Lower leg skin (tissue), 4 donors: ENCODE results near the gene PDZD2. TPM values are rescaled to one million over a fixed set of nuclear protein-coding genes. Genes with fewer than 3 reads are reported as not detected.
A peak's percentile ranks its signal among the peaks of the same experiment; 100 is the strongest.

ENCODE experiments used
- DNase-seq, 2 donors: peaks; one replicate each; pipeline ENCODE4 v3.0.0-alpha.2; 2019; ENCODE audit warnings: low spot score in 2 of 2
- H3K4me3 ChIP-seq: fragments of 200-600 bp; sonication (generic); 2 replicates; pipeline ENCODE4 v1.5.1; 2017; ENCODE audit warnings: mild to moderate bottlenecking, low read depth; ENCODE audit not compliant: poor library complexity, severe bottlenecking
- POLR2A ChIP-seq, 2 donors: fragments of 450-650 bp; IDR thresholded peaks; one replicate each; pipeline ENCODE4 v1.6.1; 2016 to 2017; ENCODE audit warnings: antibody characterized with exemption in 2 of 2, mild to moderate bottlenecking in 1 of 2, moderate library complexity in 1 of 2
- WGBS, 2 donors: methylation state at CpG; one replicate each; pipeline ENCODE4 v1.1.5; 2018; 5-methylcytosine and 5-hydroxymethylcytosine counted together
- intact Hi-C: fragments of 100-400 bp; cut with DNase I; formaldehyde crosslinking; loops from one replicate; pipeline ENCODE4 v1.15.0; 2023; ENCODE audit warnings: low total_unique reads
- total RNA-seq, 4 donors: library from RNA; depleted of rRNA; stranded (reverse); fragments of >200 nt; gene quantifications; one replicate each; pipeline ENCODE4 v1.1.0, GENCODE V29; 2016
- TF ChIP-seq, protein P1 (sequence below), 3 donors: fragments of 450-650 bp; IDR thresholded peaks; one replicate each; pipeline ENCODE4 v1.5.1; 2016; ENCODE audit warnings: antibody characterized with exemption in 3 of 3, mild to moderate bottlenecking in 3 of 3, moderate library complexity in 2 of 3

The PDZD2 gene
- total RNA-seq, 4 donors from 2014 or later: 102 to 150 (median 116) TPM

DNA sequence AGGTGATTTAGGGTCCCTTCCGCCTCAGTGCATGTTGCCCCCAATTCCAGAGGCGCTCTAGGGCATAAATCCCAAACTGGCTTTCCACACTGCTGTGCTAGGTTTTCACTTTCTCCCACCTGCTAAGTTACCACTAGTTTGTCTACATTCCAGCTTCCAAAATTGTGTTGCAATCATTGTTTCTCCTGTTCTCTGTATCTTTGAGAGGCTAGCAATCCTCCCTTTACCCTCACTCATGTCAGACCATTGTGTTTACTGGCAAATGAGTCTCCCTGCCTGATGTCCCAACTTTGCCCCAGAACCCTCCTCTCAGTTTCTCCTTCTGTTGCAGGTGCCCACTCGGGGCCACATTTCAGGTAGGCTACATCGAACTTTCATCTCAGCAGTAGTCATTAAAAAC, 221.3 kb downstream of the PDZD2 start:
- WGBS, 2 donors: 97 to 100% methylated on average over 4 of the region's 4 CpGs
- intact Hi-C loops: no loop called here
- no peak for TF ChIP-seq POLR2A (IDR thresholded peaks at IDR 0.05)
- TF ChIP-seq, protein P1, sequence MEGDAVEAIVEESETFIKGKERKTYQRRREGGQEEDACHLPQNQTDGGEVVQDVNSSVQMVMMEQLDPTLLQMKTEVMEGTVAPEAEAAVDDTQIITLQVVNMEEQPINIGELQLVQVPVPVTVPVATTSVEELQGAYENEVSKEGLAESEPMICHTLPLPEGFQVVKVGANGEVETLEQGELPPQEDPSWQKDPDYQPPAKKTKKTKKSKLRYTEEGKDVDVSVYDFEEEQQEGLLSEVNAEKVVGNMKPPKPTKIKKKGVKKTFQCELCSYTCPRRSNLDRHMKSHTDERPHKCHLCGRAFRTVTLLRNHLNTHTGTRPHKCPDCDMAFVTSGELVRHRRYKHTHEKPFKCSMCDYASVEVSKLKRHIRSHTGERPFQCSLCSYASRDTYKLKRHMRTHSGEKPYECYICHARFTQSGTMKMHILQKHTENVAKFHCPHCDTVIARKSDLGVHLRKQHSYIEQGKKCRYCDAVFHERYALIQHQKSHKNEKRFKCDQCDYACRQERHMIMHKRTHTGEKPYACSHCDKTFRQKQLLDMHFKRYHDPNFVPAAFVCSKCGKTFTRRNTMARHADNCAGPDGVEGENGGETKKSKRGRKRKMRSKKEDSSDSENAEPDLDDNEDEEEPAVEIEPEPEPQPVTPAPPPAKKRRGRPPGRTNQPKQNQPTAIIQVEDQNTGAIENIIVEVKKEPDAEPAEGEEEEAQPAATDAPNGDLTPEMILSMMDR (IDR thresholded peaks at IDR 0.05): no peak
- DNase-seq: no peak
- H3K4me3 ChIP-seq: no peak overlapping the region

DNA sequence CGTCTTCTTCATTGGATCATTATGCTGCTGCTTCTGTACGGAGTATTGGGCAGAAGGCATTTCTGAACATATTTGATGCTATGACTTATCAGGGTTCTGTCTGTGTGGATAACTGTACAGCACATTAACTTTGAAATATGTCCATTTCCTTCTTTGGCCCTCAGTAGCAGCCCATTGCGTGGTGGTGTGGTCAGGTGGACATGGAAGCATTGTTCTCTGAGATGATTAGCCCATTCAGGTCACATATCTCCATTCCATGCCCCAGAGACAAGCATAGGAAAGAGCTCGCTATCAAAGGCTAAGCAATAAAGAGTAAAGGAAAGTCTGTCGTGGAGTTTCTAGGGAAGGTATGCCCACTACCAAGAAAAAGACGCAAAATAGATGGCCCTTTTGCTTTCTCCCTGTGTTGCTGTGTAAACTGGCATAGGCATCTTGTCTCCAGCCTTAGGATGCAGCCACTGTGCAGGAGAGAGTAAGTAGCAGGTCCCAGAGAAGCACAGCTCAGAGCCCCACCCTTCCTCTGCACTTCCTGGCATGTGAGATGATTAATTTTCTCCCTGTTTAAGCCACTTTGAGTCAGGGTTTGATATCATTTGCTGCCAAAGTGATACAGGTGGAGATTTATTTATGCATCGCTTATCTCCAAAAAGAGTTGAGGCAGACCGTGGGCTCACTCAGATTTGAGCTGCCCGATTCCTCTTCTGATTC, 221.9 kb downstream of the PDZD2 start:
- DNase-seq: peak in 1 of 2 donors; percentile 21
- intact Hi-C loops: no loop called here
- no peak overlapping the region for H3K4me3 ChIP-seq
- no peak for TF ChIP-seq POLR2A (IDR thresholded peaks at IDR 0.05)
- WGBS, 2 donors: 77 to 89% methylated on average over 9 of the region's 9 CpGs

DNA sequence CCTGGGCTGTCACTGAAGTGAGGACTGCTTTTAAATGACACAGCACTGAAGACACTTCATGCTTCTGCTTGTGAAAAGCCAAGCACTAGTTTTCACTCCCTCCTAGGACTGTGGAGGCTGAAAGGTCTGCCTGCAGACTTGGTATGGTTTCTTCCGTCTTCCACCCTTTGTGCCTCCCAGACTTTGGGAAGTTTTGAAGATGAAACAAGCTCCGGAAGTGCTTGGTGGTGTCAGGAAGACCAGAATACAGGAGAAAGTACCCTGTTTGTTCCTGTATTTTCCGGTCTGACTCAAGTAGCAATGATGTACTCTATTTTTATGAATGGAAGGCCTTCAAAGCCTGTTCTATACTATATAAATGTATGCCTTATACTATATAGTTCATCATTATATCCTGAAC, 222.7 kb downstream of the PDZD2 start:
- DNase-seq: peak in 1 of 2 donors; percentile 6
- no peak overlapping the region for H3K4me3 ChIP-seq
- 71 to 80% methylated on average over 3 of the region's 3 CpGs for WGBS, 2 donors
- intact Hi-C loops: no loop called here
- TF ChIP-seq, protein P1 (IDR thresholded peaks at IDR 0.05): no peak
- TF ChIP-seq POLR2A (IDR thresholded peaks at IDR 0.05): no peak

DNA sequence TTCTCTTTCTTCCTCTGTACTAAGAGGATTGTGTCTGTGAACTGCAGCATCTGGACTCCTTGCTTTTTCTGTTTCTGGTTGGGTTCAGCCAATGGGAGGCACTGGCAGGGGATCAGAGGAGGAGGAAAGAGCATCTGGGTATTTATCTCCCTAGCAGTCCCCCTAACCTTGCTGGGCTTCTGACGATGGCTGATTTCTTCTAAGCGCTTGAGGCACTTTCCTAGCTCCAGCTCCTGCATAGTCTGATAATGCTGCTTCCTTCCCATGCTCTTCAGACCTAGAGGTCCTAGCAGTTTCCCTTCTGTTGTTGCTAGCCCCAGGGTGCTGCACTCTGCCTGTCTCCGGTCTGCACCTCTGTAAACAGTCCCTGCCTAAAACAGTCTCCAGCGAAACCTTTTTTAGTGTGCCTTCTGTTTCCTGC, 225.1 kb downstream of the PDZD2 start:
- DNase-seq: peak in 1 of 2 donors; percentile 20
- no peak overlapping the region for H3K4me3 ChIP-seq
- intact Hi-C loops: no loop called here
- 69 to 83% methylated on average over 4 of the region's 4 CpGs for WGBS, 2 donors
- TF ChIP-seq, protein P1 (IDR thresholded peaks at IDR 0.05): no peak
- TF ChIP-seq POLR2A (IDR thresholded peaks at IDR 0.05): no peak

DNA sequence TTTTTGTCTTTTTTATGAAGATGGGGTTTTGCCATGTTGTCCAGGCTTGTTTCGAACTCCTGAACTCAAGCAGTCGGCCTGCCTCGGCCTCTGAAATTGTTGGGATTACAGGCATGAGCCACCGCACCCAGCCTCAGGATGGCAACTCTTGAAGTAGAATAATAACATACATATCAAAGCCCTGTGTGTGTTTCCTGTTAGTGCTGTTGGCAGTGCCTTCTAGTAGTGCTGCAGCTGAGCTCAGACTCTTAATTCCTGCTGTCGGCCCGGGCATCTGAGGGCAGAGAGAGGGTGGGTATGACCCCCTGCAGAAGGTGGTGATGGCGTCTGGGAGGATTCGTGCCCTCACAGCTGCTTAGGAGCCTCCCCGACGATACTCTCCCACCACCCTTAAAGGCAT, 227.2 kb downstream of the PDZD2 start:
- TF ChIP-seq, protein P1 (IDR thresholded peaks at IDR 0.05): no peak
- TF ChIP-seq POLR2A (IDR thresholded peaks at IDR 0.05): no peak
- intact Hi-C loops: no loop called here
- WGBS, 2 donors: 59 to 64% methylated on average over 10 of the region's 10 CpGs
- DNase-seq: peak in 1 of 2 donors; percentile 48
- no peak overlapping the region for H3K4me3 ChIP-seq

DNA sequence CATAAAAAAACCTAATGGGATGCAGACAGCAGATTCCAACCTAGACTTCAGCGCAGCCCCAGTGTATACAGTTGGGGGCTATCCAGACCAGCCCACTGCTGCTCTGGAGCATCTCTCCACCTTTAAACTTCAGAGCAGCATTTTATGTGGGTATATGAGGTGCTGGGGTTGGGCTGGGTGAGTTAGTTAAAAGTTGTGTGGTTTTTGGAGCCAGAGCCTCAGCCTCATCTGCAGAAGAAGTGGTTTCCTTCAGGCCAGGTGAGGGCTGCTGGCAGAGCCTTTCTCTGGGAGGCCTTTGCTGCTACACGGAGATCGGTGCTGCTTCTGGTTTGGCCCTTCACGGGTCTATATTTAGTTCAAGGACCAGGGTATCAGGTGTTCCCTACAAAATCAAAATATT, 228.3 kb downstream of the PDZD2 start:
- TF ChIP-seq, protein P1 (IDR thresholded peaks at IDR 0.05): no peak
- TF ChIP-seq POLR2A (IDR thresholded peaks at IDR 0.05): no peak
- no peak overlapping the region for H3K4me3 ChIP-seq
- 78 to 79% methylated on average over 4 of the region's 4 CpGs for WGBS, 2 donors
- intact Hi-C loops: no loop called here
- DNase-seq: peak in 1 of 2 donors; percentile 40
